Measurements from ENCODE around the gene KRTAP2-4.
"Not testable (repeated sequence)": the region's sequence is repeated elsewhere in the genome, so short reads cannot be mapped to it uniquely, and the experiment has no call there.

KRTAP2-4 gene

GRCh38 chr17:41065829-41066624 is at the start of gene KRTAP2-4:
Gene KRTAP2-4, minus strand, starts transcription at chr17:41065879. Its CDS starts 34 bp downstream, at chr17:41065845.
- Histone ChIP-seq H3K36me3 (ENCODE audit: insufficient read depth, low read length) (no peaks in the 10 kb centered on the region), H3K27ac (no peak within 1 kb of the TSS), H3K9ac (ENCODE audit: insufficient read length) (no peak within 1 kb of the TSS), H3K4me3 (no peak within 1 kb of the TSS), H3K9me3 (ENCODE audit: low read depth, low read length) (no peaks in the 10 kb centered on the region)
- DNase-seq (ENCODE audit: low read depth, low spot score), result no peak
- no peak for TF ChIP-seq EZH2 (IDR thresholded peaks at IDR 0.05)
- TF ChIP-seq POLR2AphosphoS5 (IDR thresholded peaks at IDR 0.05; ENCODE audit: borderline replicate concordance, low read depth, low read length), result no peak
- no peak for TF ChIP-seq FOXP2 (optimal IDR thresholded peaks at IDR 0.05; ENCODE audit: control extremely low read depth, extremely low read length, insufficient read depth)

- H3K9me3 ChIP-seq (ENCODE audit: low read depth, low read length), result peaks cover 10% of the 10 kb centered on the region; the same call in 1 of the 2 replicates
- no peak overlapping the region for H3K4me3 ChIP-seq
- peaks cover 5% of the 10 kb centered on the region; the same call in 1 of the 2 replicates for H3K36me3 ChIP-seq (ENCODE audit: insufficient read depth, low read length)
- no peak for DNase-seq (ENCODE audit: low read depth, low spot score)
- no peak overlapping the region for H3K27ac ChIP-seq
- H3K9ac ChIP-seq (ENCODE audit: insufficient read length), result no peak overlapping the region
- TF ChIP-seq EZH2 (IDR thresholded peaks at IDR 0.05) (no peak), POLR2AphosphoS5 (IDR thresholded peaks at IDR 0.05; ENCODE audit: borderline replicate concordance, low read depth, low read length) (no peak), FOXP2 (optimal IDR thresholded peaks at IDR 0.05; ENCODE audit: control extremely low read depth, extremely low read length, insufficient read depth) (no peak)
Observed at GRCh38 chr17:41111151-41111885, 45.6 kb upstream of the KRTAP2-4 start.

- not testable (repeated sequence) for H3K4me3 ChIP-seq; DNase-seq (ENCODE audit: low read depth, low spot score); H3K27ac ChIP-seq; H3K9ac ChIP-seq (ENCODE audit: insufficient read length); H3K36me3 ChIP-seq (ENCODE audit: insufficient read depth, low read length); H3K9me3 ChIP-seq (ENCODE audit: low read depth, low read length)
Observed at GRCh38 chr17:41108728-41109386, 43.2 kb upstream of the KRTAP2-4 start.

GRCh38 chr17:41107941-41108450 is 42.3 kb upstream of the KRTAP2-4 start:
- peaks cover 10% of the 10 kb centered on the region; the same call in 1 of the 2 replicates for H3K9me3 ChIP-seq (ENCODE audit: low read depth, low read length)
- no peak for TF ChIP-seq FOXP2 (optimal IDR thresholded peaks at IDR 0.05; ENCODE audit: control extremely low read depth, extremely low read length, insufficient read depth)
- peaks cover 5% of the 10 kb centered on the region; the same call in 1 of the 2 replicates for H3K36me3 ChIP-seq (ENCODE audit: insufficient read depth, low read length)
- H3K27ac ChIP-seq, result no peak overlapping the region
- DNase-seq (ENCODE audit: low read depth, low spot score), result no peak
- no peak overlapping the region for H3K4me3 ChIP-seq
- H3K9ac ChIP-seq (ENCODE audit: insufficient read length), result no peak overlapping the region

GRCh38 chr17:41105347-41105746 is 39.7 kb upstream of the KRTAP2-4 start, which contains the start of gene KRTAP4-9:
Gene KRTAP4-9, plus strand, starts transcription at chr17:41105389. Its CDS starts 0 bp downstream, at chr17:41105389.
- not testable (repeated sequence) for H3K4me3 ChIP-seq; H3K9me3 ChIP-seq (ENCODE audit: low read depth, low read length); DNase-seq (ENCODE audit: low read depth, low spot score); H3K9ac ChIP-seq (ENCODE audit: insufficient read length); H3K27ac ChIP-seq; H3K36me3 ChIP-seq (ENCODE audit: insufficient read depth, low read length)

- H3K36me3 ChIP-seq (ENCODE audit: insufficient read depth, low read length); H3K27ac ChIP-seq; H3K9me3 ChIP-seq (ENCODE audit: low read depth, low read length); H3K4me3 ChIP-seq; DNase-seq (ENCODE audit: low read depth, low spot score); H3K9ac ChIP-seq (ENCODE audit: insufficient read length): not testable (repeated sequence)
Observed at GRCh38 chr17:41104386-41105038, 38.8 kb upstream of the KRTAP2-4 start.

- TF ChIP-seq EZH2 (IDR thresholded peaks at IDR 0.05) (no peak), FOXP2 (optimal IDR thresholded peaks at IDR 0.05; ENCODE audit: control extremely low read depth, extremely low read length, insufficient read depth) (no peak)
- no peak overlapping the region for H3K9ac ChIP-seq (ENCODE audit: insufficient read length)
- peak overlapping the region; percentile 63 for H3K27ac ChIP-seq
- no peak overlapping the region for H3K4me3 ChIP-seq
- H3K36me3 ChIP-seq (ENCODE audit: insufficient read depth, low read length), result no peaks in the 10 kb centered on the region
- H3K9me3 ChIP-seq (ENCODE audit: low read depth, low read length), result no peaks in the 10 kb centered on the region
- DNase-seq (ENCODE audit: low read depth, low spot score), result no peak
Observed at GRCh38 chr17:41103896-41104295, 38.2 kb upstream of the KRTAP2-4 start.

GRCh38 chr17:41101586-41102259 is 36.0 kb upstream of the KRTAP2-4 start, which contains the start of gene KRTAP4-16:
Gene KRTAP4-16, minus strand, starts transcription at chr17:41102209. Its CDS starts 0 bp downstream, at chr17:41102209.
- TF ChIP-seq POLR2AphosphoS5 (IDR thresholded peaks at IDR 0.05; ENCODE audit: borderline replicate concordance, low read depth, low read length) (no peak), EZH2 (IDR thresholded peaks at IDR 0.05) (no peak), FOXP2 (optimal IDR thresholded peaks at IDR 0.05; ENCODE audit: control extremely low read depth, extremely low read length, insufficient read depth) (no peak)
- 0 out of 2 replicates have a peak within 1 kb of the TSS, but pooled peaks have one; percentile 44 for H3K27ac ChIP-seq
- H3K4me3 ChIP-seq, result no peak within 1 kb of the TSS

GRCh38 chr17:41099682-41100480 is 34.2 kb upstream of the KRTAP2-4 start:
- H3K36me3 ChIP-seq (ENCODE audit: insufficient read depth, low read length); H3K9ac ChIP-seq (ENCODE audit: insufficient read length); H3K9me3 ChIP-seq (ENCODE audit: low read depth, low read length): not testable (repeated sequence)
- Histone ChIP-seq H3K27ac (peak overlapping the region; percentile 94), H3K4me3 (peak overlapping the region; percentile 38; the same call in 1 of the 2 replicates)
- peak; percentile 96 for DNase-seq (ENCODE audit: low read depth, low spot score)

More at GRCh38 chr17:41101586-41102259, 36.0 kb upstream of the KRTAP2-4 start, which contains the start of gene KRTAP4-16:
- no peaks in the 10 kb centered on the region for H3K36me3 ChIP-seq (ENCODE audit: insufficient read depth, low read length)
- DNase-seq (ENCODE audit: low read depth, low spot score), result no peak
- H3K9ac ChIP-seq (ENCODE audit: insufficient read length), result no peak within 1 kb of the TSS
- no peaks in the 10 kb centered on the region for H3K9me3 ChIP-seq (ENCODE audit: low read depth, low read length)
